ES-I3 (cell line): ENCODE results near the gene MRPS21.

ENCODE experiments used
- H3K36me3 ChIP-seq: 2 replicates; pipeline ENCODE4 v1.6.1; 2013; ENCODE audit warnings: mild to moderate bottlenecking, low read length, control low read depth, moderate library complexity; ENCODE audit not compliant: insufficient read depth
- H3K4me1 ChIP-seq: 2 replicates; pipeline ENCODE4 v1.6.1; 2013; ENCODE audit warnings: mild to moderate bottlenecking, control low read depth, low read length; ENCODE audit not compliant: insufficient read depth
- H3K9ac ChIP-seq: 2 replicates; pipeline ENCODE4 v1.6.1; 2013; ENCODE audit warnings: low read depth, mild to moderate bottlenecking, low read length, moderate library complexity
- H3K9me3 ChIP-seq: 2 replicates; pipeline ENCODE4 v1.6.1; 2013; ENCODE audit warnings: mild to moderate bottlenecking, low read length, moderate library complexity; ENCODE audit not compliant: control insufficient read depth, insufficient read depth

MRPS21 gene

GRCh38 chr1:150293433-150294253 lies at the start of gene MRPS21:
MRPS21 (plus strand) TSS chr1:150293861; CDS start chr1:150294367, 506 bp downstream.
- peaks cover 8% of the 10 kb centered on the region for H3K36me3 ChIP-seq
- no peaks in the 10 kb centered on the region for H3K9me3 ChIP-seq
- H3K9ac ChIP-seq = peak within 1 kb of the TSS; percentile 77
- no peaks in the 10 kb centered on the region; the same call in 1 of the 2 replicates for H3K4me1 ChIP-seq

GRCh38 chr1:150249936-150250335 lies 43.7 kb upstream of the MRPS21 start:
- no peak overlapping the region; the same call in 1 of the 2 replicates for H3K9ac ChIP-seq
- no peaks in the 10 kb centered on the region for H3K4me1 ChIP-seq
- no peaks in the 10 kb centered on the region for H3K9me3 ChIP-seq
- H3K36me3 ChIP-seq = no peaks in the 10 kb centered on the region

- no peaks in the 10 kb centered on the region for H3K36me3 ChIP-seq
- H3K4me1 ChIP-seq = peaks cover 3% of the 10 kb centered on the region; the same call in 1 of the 2 replicates
- peak overlapping the region; percentile 69 for H3K9ac ChIP-seq
- H3K9me3 ChIP-seq = no peaks in the 10 kb centered on the region
These were observed 37.5 kb upstream of the MRPS21 start for GRCh38 chr1:150256198-150256553.

GRCh38 chr1:150256554-150257341 lies 36.9 kb upstream of the MRPS21 start:
- peaks cover 3% of the 10 kb centered on the region; the same call in 1 of the 2 replicates for H3K4me1 ChIP-seq
- H3K9ac ChIP-seq = peak overlapping the region; percentile 69
- H3K36me3 ChIP-seq = no peaks in the 10 kb centered on the region
- H3K9me3 ChIP-seq = no peaks in the 10 kb centered on the region

- Histone ChIP-seq H3K36me3 (no peaks in the 10 kb centered on the region), H3K4me1 (peaks cover 3% of the 10 kb centered on the region; the same call in 1 of the 2 replicates), H3K9ac (peak within 1 kb of the TSS; percentile 69), H3K9me3 (no peaks in the 10 kb centered on the region)
These were observed 35.8 kb upstream of the MRPS21 start, which contains the start of gene CA14 for GRCh38 chr1:150257624-150258585. CA14 (plus strand) TSS chr1:150257774; CDS start chr1:150258129, 355 bp downstream.

GRCh38 chr1:150259217-150259616 lies 34.4 kb upstream of the MRPS21 start:
- peak overlapping the region; percentile 69 for H3K9ac ChIP-seq
- peaks cover 1% of the 10 kb centered on the region; the same call in 1 of the 2 replicates for H3K36me3 ChIP-seq
- no peaks in the 10 kb centered on the region for H3K9me3 ChIP-seq
- peaks cover 3% of the 10 kb centered on the region; the same call in 1 of the 2 replicates for H3K4me1 ChIP-seq

- peak overlapping the region; percentile 69 for H3K9ac ChIP-seq
- H3K36me3 ChIP-seq = peaks cover 6% of the 10 kb centered on the region; the same call in 1 of the 2 replicates
These were observed 33.6 kb upstream of the MRPS21 start for GRCh38 chr1:150259758-150260669.

GRCh38 chr1:150261367-150261766 lies 32.3 kb upstream of the MRPS21 start:
- Histone ChIP-seq H3K9ac (no peak overlapping the region), H3K9me3 (no peaks in the 10 kb centered on the region), H3K36me3 (peaks cover 12% of the 10 kb centered on the region; the same call in 1 of the 2 replicates), H3K4me1 (peaks cover 3% of the 10 kb centered on the region; the same call in 1 of the 2 replicates)

More at GRCh38 chr1:150259758-150260669, 33.6 kb upstream of the MRPS21 start:
- no peaks in the 10 kb centered on the region for H3K9me3 ChIP-seq
- peaks cover 3% of the 10 kb centered on the region; the same call in 1 of the 2 replicates for H3K4me1 ChIP-seq

GRCh38 chr1:150262388-150263320 lies 31.0 kb upstream of the MRPS21 start:
- H3K9me3 ChIP-seq = no peaks in the 10 kb centered on the region
- H3K4me1 ChIP-seq = peaks cover 3% of the 10 kb centered on the region; the same call in 1 of the 2 replicates
- H3K36me3 ChIP-seq = peaks cover 22% of the 10 kb centered on the region; the same call in 1 of the 2 replicates
- no peak overlapping the region for H3K9ac ChIP-seq

- H3K36me3 ChIP-seq = peaks cover 22% of the 10 kb centered on the region; the same call in 1 of the 2 replicates
- peaks cover 3% of the 10 kb centered on the region; the same call in 1 of the 2 replicates for H3K4me1 ChIP-seq
- no peak overlapping the region for H3K9ac ChIP-seq
These were observed 30.1 kb upstream of the MRPS21 start for GRCh38 chr1:150263549-150263948.

GRCh38 chr1:150267896-150268295 lies 25.8 kb upstream of the MRPS21 start:
- peaks cover 22% of the 10 kb centered on the region; the same call in 1 of the 2 replicates for H3K36me3 ChIP-seq
- no peaks in the 10 kb centered on the region for H3K9me3 ChIP-seq
- H3K4me1 ChIP-seq = peaks cover 8% of the 10 kb centered on the region

More at GRCh38 chr1:150263549-150263948, 30.1 kb upstream of the MRPS21 start:
- H3K9me3 ChIP-seq = no peaks in the 10 kb centered on the region

GRCh38 chr1:150268340-150268704 lies 25.3 kb upstream of the MRPS21 start:
- Histone ChIP-seq H3K36me3 (peaks cover 22% of the 10 kb centered on the region; the same call in 1 of the 2 replicates), H3K9me3 (no peaks in the 10 kb centered on the region), H3K9ac (peak overlapping the region; percentile 94), H3K4me1 (peaks cover 12% of the 10 kb centered on the region)

More at GRCh38 chr1:150267896-150268295, 25.8 kb upstream of the MRPS21 start:
- peak overlapping the region; percentile 94 for H3K9ac ChIP-seq
